Mammary epithelial cell (primary cell): ENCODE measurements around the gene IGSF22.

ENCODE experiments used
- CTCF ChIP-seq, 2 donors: IDR thresholded peaks in 1 of 2; conservative IDR thresholded peaks in 1 of 2; 2 replicates each; pipeline ENCODE4 v1.5.1; 2011 to 2012; ENCODE audit warnings: inconsistent platforms in 2 of 2, low read length in 2 of 2, mild to moderate bottlenecking in 2 of 2, control low read depth in 1 of 2, low read depth in 1 of 2; ENCODE audit not compliant: insufficient read depth in 1 of 2; ENCODE audit errors: extremely low read depth in 1 of 2
- EZH2 ChIP-seq: IDR thresholded peaks from 2 replicates; pipeline ENCODE4 v1.6.1; 2012; ENCODE audit warnings: low read length, inconsistent platforms, borderline replicate concordance

GRCh38 chr11:18750944-18751343 is 25.0 kb upstream of the IGSF22 start:
- TF ChIP-seq CTCF (conservative IDR thresholded peaks at IDR 0.05 in 1 of 2, IDR thresholded peaks at IDR 0.05 in 1 of 2; ENCODE audit: extremely low read depth in 1 of 2, insufficient read depth in 1 of 2, low read depth in 1 of 2, low read length in 2 of 2) (no peak), EZH2 (no peak)
